ENCODE results near the gene JAG1. TPM values are rescaled to one million over a fixed set of nuclear protein-coding genes. Genes with fewer than 3 reads are reported as not detected.

Gene JAG1
- total RNA-seq, 2 experiments from 2014 or later: 0.32 to 0.67 TPM

DNA sequence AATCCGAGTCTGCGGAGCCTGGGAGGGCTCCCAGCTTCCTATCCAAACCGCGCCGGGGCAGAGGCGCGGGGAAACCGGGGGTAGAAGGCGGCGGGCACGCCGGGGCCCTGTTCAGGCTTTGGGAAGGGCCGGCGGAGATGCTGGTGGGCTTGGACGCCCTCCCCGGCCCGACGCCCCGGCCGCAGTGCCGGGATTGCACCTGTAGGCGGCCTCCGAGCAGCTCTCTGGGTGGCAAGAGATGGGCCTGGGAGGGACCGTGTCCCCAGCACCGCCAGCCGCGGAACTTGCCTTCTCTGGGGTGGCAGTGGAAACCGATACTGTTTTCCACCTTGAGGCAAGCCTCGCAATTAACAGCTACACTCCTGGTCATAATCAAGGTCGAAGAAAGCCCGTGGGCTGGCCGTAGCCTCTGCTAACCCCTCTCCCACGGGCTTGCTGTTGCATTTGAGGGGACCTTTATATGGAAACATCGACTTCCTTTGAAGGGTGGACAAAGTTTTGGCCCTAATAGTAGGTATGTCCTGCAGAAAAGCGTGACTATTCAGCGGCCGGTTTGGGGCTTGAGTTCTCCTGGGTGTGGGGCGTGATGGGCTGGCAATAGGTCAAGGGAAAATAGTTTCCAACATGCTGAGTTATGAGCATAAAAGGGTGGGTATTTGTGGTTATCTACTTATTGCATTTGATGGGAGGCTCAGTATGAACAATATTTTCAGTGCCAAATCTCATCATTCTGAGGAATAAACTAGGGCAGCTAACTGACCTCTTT is 1.1 kb upstream of the JAG1 start:
- Histone ChIP-seq H3K27ac (ENCODE audit: low read depth, low read length, poor library complexity, severe bottlenecking) (peak overlapping the region; percentile 51), H2AFZ (ENCODE audit: low read length) (peak overlapping the region; percentile 87), H3K9me2 (ENCODE audit: insufficient read depth, low read length) (no peaks in the 10 kb centered on the region), H3K4me1 (ENCODE audit: insufficient read depth, low read length, poor library complexity, severe bottlenecking) (peaks cover 39% of the 10 kb centered on the region), H3K79me2 (ENCODE audit: insufficient read depth, low read depth, low read length) (no peaks in the 10 kb centered on the region), H4K20me1 (ENCODE audit: insufficient read depth, low read length) (0 out of 2 replicates have a peak, but pooled peaks cover 3% of the 10 kb centered on the region), H3K4me2 (ENCODE audit: low read length) (peak overlapping the region; percentile 83), H3K4me3 (ENCODE audit: low read depth, low read length, poor library complexity, severe bottlenecking) (peak overlapping the region; percentile 67), H3K9me3 (ENCODE audit: low read length) (no peaks in the 10 kb centered on the region), H3K36me3 (ENCODE audit: insufficient read depth, low read length) (no peaks in the 10 kb centered on the region)
- intact Hi-C loops (cut with micrococcal nuclease; ENCODE audit: unreplicated experiment): loop anchor here (2.0 to 10.0 kb wide), 5 partner anchors 123 to 1060 kb away; partner anchors contain the start of genes ANKEF1, MKKS and SLX4IP
- TF ChIP-seq CTCF (conservative IDR thresholded peaks at IDR 0.05; ENCODE audit: low read length): peak; percentile 70
- TF ChIP-seq EZH2phosphoT487 (IDR thresholded peaks at IDR 0.05; ENCODE audit: borderline replicate concordance, low read depth, low read length): no peak
- peak; percentile 76 for DNase-seq (ENCODE audit: low spot score)
- CTCF ChIA-PET (ENCODE audit: unreplicated experiment): no interaction called here
- POLR2A ChIA-PET: interaction anchor here (0.6 to 1.6 kb wide), 3 partner anchors 25 to 137 kb away, joined by 3 read pairs; no protein-coding TSS in a partner anchor
- no TSS peak for BruUV-seq (replicated peaks)

DNA sequence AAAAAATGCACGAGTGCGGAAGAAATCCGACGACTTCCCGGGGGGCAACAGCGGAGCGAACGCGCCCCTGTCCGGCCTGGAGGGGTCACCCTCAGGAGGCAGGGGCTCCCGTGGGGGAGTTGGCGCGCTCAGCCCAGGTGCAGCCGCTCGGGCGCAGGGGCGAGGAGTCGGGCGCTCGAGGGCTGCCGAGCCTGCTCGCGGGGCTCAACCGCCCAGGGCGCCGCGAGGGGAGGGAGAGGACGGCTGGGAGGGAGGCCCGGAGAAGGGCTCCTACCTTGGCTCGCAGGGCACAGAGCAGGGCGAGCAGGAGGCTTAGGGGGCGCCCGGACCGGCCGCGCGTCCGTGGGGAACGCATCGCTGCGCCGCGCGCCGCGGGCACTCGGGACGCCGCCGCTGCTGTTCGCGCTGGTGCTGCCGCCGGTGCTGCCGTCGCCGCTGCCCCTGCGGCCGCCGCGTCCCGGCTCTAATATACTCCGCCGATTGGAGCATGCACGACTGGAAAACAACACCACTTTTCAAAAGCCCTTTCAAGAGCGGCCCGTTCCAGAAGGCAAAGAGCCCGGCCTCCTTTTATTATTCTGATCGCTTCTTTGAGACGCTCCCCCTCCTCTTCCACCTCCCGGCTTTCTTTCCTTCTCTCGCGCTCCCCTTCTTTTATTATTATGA is 490 bp downstream of the JAG1 start:
- H4K20me1 ChIP-seq (ENCODE audit: insufficient read depth, low read length): 0 out of 2 replicates have a peak, but pooled peaks cover 3% of the 10 kb centered on the region
- H3K9me3 ChIP-seq (ENCODE audit: low read length): no peaks in the 10 kb centered on the region
- ChIA-PET CTCF (ENCODE audit: unreplicated experiment) (no interaction called here), POLR2A (interaction anchor here (0.7 kb wide), 1 partner anchor 42 kb away, joined by 4 read pairs; no protein-coding TSS in a partner anchor)
- TF ChIP-seq EZH2phosphoT487 (IDR thresholded peaks at IDR 0.05; ENCODE audit: borderline replicate concordance, low read depth, low read length): no peak
- no peak for TF ChIP-seq CTCF (conservative IDR thresholded peaks at IDR 0.05; ENCODE audit: low read length)
- H3K4me3 ChIP-seq (ENCODE audit: low read depth, low read length, poor library complexity, severe bottlenecking): peak overlapping the region; percentile 67
- no TSS peak for BruUV-seq (replicated peaks)
- H3K9me2 ChIP-seq (ENCODE audit: insufficient read depth, low read length): no peaks in the 10 kb centered on the region
- peaks cover 40% of the 10 kb centered on the region for H3K4me1 ChIP-seq (ENCODE audit: insufficient read depth, low read length, poor library complexity, severe bottlenecking)
- peak; percentile 23 for DNase-seq (ENCODE audit: low spot score)
- peak overlapping the region; percentile 83 for H3K4me2 ChIP-seq (ENCODE audit: low read length)
- intact Hi-C loops (cut with micrococcal nuclease; ENCODE audit: unreplicated experiment): loop anchor here (5.0 to 10.0 kb wide), 4 partner anchors 121 to 1059 kb away; partner anchors contain the start of gene ANKEF1
- peak overlapping the region; percentile 87 for H2AFZ ChIP-seq (ENCODE audit: low read length)
- no peaks in the 10 kb centered on the region for H3K36me3 ChIP-seq (ENCODE audit: insufficient read depth, low read length)
- H3K79me2 ChIP-seq (ENCODE audit: insufficient read depth, low read depth, low read length): no peaks in the 10 kb centered on the region
- no peak overlapping the region for H3K27ac ChIP-seq (ENCODE audit: low read depth, low read length, poor library complexity, severe bottlenecking)

All from OCI-LY7 (cell line).